Mucosa of descending colon (tissue), 3 donors: Measurements from ENCODE around the gene CD151. TPM values are rescaled to one million over a fixed set of nuclear protein-coding genes. Genes with fewer than 3 reads are reported as not detected.

ENCODE experiments used
- ATAC-seq: fragments of 200-7000 bp; cut with Tn5 transposase; one replicate; pipeline ENCODE4 v1.9.1; 2020; ENCODE audit warnings: mild to moderate bottlenecking, moderate library complexity
- DNase-seq, 3 donors: peaks; one replicate each; pipeline ENCODE4 v3.0.0-alpha.2; 2020
- H3K36me3 ChIP-seq: fragments of 200-600 bp; one replicate; pipeline ENCODE4 v1.8.0; 2021; ENCODE audit warnings: low read depth, mild to moderate bottlenecking
- H3K4me1 ChIP-seq: fragments of 200-600 bp; one replicate; pipeline ENCODE4 v1.8.0; 2021; ENCODE audit warnings: low read depth, mild to moderate bottlenecking
- H3K4me3 ChIP-seq: fragments of 200-600 bp; one replicate; pipeline ENCODE4 v1.8.0; 2021; ENCODE audit warnings: mild to moderate bottlenecking
- H3K9me3 ChIP-seq: fragments of 200-600 bp; one replicate; pipeline ENCODE4 v1.8.0; 2021; ENCODE audit warnings: mild to moderate bottlenecking
- CTCF ChIP-seq: fragments of 200-600 bp; IDR thresholded peaks from one replicate; pipeline ENCODE4 v1.8.0; 2022; ENCODE audit warnings: antibody characterized with exemption, mild to moderate bottlenecking
- intact Hi-C, 2 donors: fragments of 100-400 bp; cut with DNase I in 1 of 2; cut with micrococcal nuclease in 1 of 2; formaldehyde crosslinking; loops; one replicate each; pipeline versions ENCODE4 v1.11.0 to v1.11.1; 2022; cut with DNase I, micrococcal nuclease
- total RNA-seq, 3 donors: library from RNA; stranded (reverse); fragmentation: NEBNext Ultra II Directional in 2 of 3; extraction: Animal tissue kit (Norgen Biotek cat#: 25700) in 2 of 3; gene quantifications; one replicate each; pipeline versions ENCODE4 v1.2.1 to v1.2.4, GENCODE V29; 2021 to 2023
- donor health status: DM: no; HTN: no; CAD: no; lungs with moderate emphysema.
- donor health status: DM: no; HTN: no; CAD: no.
- donor health status: DM: no; HTN: yes; CAD: no.

The CD151 gene
- total RNA-seq, 3 donors from 2014 or later = 364 to 415 (median 378) TPM

GRCh38 chr11:870418-870817 lies 37.7 kb downstream of the CD151 start:
- DNase-seq (no peak), ATAC-seq (no peak)
- intact Hi-C loops = no loop called here
- no peak for TF ChIP-seq CTCF
- Histone ChIP-seq H3K4me1 (no peaks in the 10 kb centered on the region), H3K9me3 (no peaks in the 10 kb centered on the region), H3K4me3 (no peak overlapping the region), H3K36me3 (no peaks in the 10 kb centered on the region)

GRCh38 chr11:871472-871871 lies 38.7 kb downstream of the CD151 start:
- Histone ChIP-seq H3K4me3 (no peak overlapping the region), H3K9me3 (no peaks in the 10 kb centered on the region), H3K36me3 (no peaks in the 10 kb centered on the region), H3K4me1 (no peaks in the 10 kb centered on the region)
- no peak for DNase-seq
- no peak for ATAC-seq
- intact Hi-C loops = no loop called here
- no peak for TF ChIP-seq CTCF

GRCh38 chr11:872799-873198 lies 40.0 kb downstream of the CD151 start:
- Histone ChIP-seq H3K9me3 (no peaks in the 10 kb centered on the region), H3K36me3 (no peaks in the 10 kb centered on the region), H3K4me3 (no peak overlapping the region), H3K4me1 (no peaks in the 10 kb centered on the region)
- ATAC-seq (no peak), DNase-seq (no peak)
- no peak for TF ChIP-seq CTCF
- intact Hi-C loops = no loop called here

GRCh38 chr11:873706-874105 lies 41.0 kb downstream of the CD151 start:
- no peak for ATAC-seq
- Histone ChIP-seq H3K4me3 (no peak overlapping the region), H3K4me1 (no peaks in the 10 kb centered on the region), H3K36me3 (no peaks in the 10 kb centered on the region), H3K9me3 (no peaks in the 10 kb centered on the region)
- TF ChIP-seq CTCF = no peak
- DNase-seq = no peak
- intact Hi-C loops = no loop called here

GRCh38 chr11:875203-875602 lies 42.5 kb downstream of the CD151 start:
- intact Hi-C loops = no loop called here
- no peaks in the 10 kb centered on the region for H3K4me1 ChIP-seq
- no peak overlapping the region for H3K4me3 ChIP-seq
- ATAC-seq = no peak
- TF ChIP-seq CTCF = no peak
- H3K9me3 ChIP-seq = no peaks in the 10 kb centered on the region
- DNase-seq = no peak
- H3K36me3 ChIP-seq = no peaks in the 10 kb centered on the region

- DNase-seq = no peak
- intact Hi-C loops = no loop called here
- Histone ChIP-seq H3K4me3 (no peak overlapping the region), H3K36me3 (no peaks in the 10 kb centered on the region), H3K9me3 (no peaks in the 10 kb centered on the region), H3K4me1 (no peaks in the 10 kb centered on the region)
- TF ChIP-seq CTCF = no peak
- no peak for ATAC-seq
Measured at GRCh38 chr11:875769-876301, 43.1 kb downstream of the CD151 start.
